Uterus (tissue), 4 donors: ENCODE measurements around the gene CHN2. TPM values are rescaled to one million over a fixed set of nuclear protein-coding genes. Genes with fewer than 3 reads are reported as not detected.

ENCODE experiments used
- DNase-seq, 2 donors: peaks; one replicate each; pipeline ENCODE4 v3.0.0-alpha.2; 2019 to 2020
- H3K27ac ChIP-seq, 2 donors: fragments of 200-600 bp; sonication (generic); 1 replicate in 1 of 2; 2 replicates in 1 of 2; pipeline ENCODE4 v1.5.1; 2016 to 2018
- H3K27me3 ChIP-seq, 2 donors: fragments of 200-600 bp; sonication (generic); one replicate each; pipeline ENCODE4 v1.5.1; 2018 to 2019; ENCODE audit warnings: control low read depth in 1 of 2
- H3K36me3 ChIP-seq, 2 donors: fragments of 200-600 bp; sonication (generic); one replicate each; pipeline ENCODE4 v1.5.1; 2019; ENCODE audit warnings: control low read depth in 1 of 2
- H3K4me1 ChIP-seq, 2 donors: fragments of 200-600 bp; sonication (generic); one replicate each; pipeline ENCODE4 v1.5.1; 2018 to 2019; ENCODE audit warnings: control low read depth in 1 of 2
- H3K4me3 ChIP-seq, 2 donors: fragments of 200-600 bp; sonication (generic); 1 replicate in 1 of 2; 2 replicates in 1 of 2; pipeline ENCODE4 v1.5.1; 2018 to 2019; ENCODE audit warnings: mild to moderate bottlenecking in 1 of 2
- H3K9me3 ChIP-seq, 2 donors: fragments of 200-600 bp; sonication (generic); one replicate each; pipeline ENCODE4 v1.5.1; 2019; ENCODE audit warnings: control low read depth in 1 of 2
- POLR2A ChIP-seq, 2 donors: fragments of 450-650 bp; IDR thresholded peaks; one replicate each; pipeline ENCODE4 v1.6.1; 2016; ENCODE audit warnings: antibody characterized with exemption in 2 of 2, mild to moderate bottlenecking in 1 of 2, moderate library complexity in 1 of 2
- intact Hi-C: fragments of 100-400 bp; cut with DNase I; formaldehyde crosslinking; loops from one replicate; pipeline ENCODE4 v1.15.1; 2023; ENCODE audit warnings: low total_unique reads
- total RNA-seq, 4 donors: library from RNA; depleted of rRNA in 3 of 4; stranded (reverse); fragments of >200 nt in 3 of 4; gene quantifications; one replicate each; pipeline versions ENCODE4 v1.1.0 to v1.2.4, GENCODE V29; 2014 to 2023
- TF ChIP-seq, protein P1 (sequence below), 4 experiments: fragments of 200-600 bp in 2 of 4; fragments of 450-650 bp in 2 of 4; sonication (generic) in 2 of 4; IDR thresholded peaks; one replicate each; pipeline ENCODE4 v1.5.1; 2016 to 2019; ENCODE audit warnings: antibody characterized with exemption in 4 of 4, mild to moderate bottlenecking in 2 of 4, moderate library complexity in 1 of 4
- donor health status: DM: yes; HTN: yes; CAD: no.

Gene CHN2
- total RNA-seq, 4 donors from 2014 or later: 9.8 to 22.9 (median 18.3) TPM

DNA sequence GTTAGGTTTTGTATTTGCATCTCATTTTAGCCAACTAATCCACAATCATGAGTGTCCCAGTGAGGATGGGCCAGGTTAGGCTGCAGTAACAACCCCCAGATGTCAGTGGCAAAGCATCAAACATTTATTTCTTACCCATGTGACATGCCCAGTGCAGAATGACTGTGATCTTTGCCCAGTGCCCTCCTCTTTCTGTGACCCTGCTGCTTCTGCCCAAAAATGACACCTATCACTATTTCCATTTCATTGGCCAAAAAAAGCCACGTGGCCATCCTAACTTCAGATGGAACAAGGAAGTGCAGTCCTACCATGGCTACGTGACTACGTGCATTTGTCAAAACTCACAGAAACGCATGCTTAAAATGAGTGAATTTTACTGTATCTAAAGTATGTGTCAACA is 259.9 kb downstream of the CHN2 start:
- intact Hi-C loops: no loop called here
- H3K27me3 ChIP-seq: no peaks in the 10 kb centered on the region
- no peak for TF ChIP-seq POLR2A (IDR thresholded peaks at IDR 0.05)
- TF ChIP-seq, protein P1, sequence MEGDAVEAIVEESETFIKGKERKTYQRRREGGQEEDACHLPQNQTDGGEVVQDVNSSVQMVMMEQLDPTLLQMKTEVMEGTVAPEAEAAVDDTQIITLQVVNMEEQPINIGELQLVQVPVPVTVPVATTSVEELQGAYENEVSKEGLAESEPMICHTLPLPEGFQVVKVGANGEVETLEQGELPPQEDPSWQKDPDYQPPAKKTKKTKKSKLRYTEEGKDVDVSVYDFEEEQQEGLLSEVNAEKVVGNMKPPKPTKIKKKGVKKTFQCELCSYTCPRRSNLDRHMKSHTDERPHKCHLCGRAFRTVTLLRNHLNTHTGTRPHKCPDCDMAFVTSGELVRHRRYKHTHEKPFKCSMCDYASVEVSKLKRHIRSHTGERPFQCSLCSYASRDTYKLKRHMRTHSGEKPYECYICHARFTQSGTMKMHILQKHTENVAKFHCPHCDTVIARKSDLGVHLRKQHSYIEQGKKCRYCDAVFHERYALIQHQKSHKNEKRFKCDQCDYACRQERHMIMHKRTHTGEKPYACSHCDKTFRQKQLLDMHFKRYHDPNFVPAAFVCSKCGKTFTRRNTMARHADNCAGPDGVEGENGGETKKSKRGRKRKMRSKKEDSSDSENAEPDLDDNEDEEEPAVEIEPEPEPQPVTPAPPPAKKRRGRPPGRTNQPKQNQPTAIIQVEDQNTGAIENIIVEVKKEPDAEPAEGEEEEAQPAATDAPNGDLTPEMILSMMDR (IDR thresholded peaks at IDR 0.05): no peak

DNA sequence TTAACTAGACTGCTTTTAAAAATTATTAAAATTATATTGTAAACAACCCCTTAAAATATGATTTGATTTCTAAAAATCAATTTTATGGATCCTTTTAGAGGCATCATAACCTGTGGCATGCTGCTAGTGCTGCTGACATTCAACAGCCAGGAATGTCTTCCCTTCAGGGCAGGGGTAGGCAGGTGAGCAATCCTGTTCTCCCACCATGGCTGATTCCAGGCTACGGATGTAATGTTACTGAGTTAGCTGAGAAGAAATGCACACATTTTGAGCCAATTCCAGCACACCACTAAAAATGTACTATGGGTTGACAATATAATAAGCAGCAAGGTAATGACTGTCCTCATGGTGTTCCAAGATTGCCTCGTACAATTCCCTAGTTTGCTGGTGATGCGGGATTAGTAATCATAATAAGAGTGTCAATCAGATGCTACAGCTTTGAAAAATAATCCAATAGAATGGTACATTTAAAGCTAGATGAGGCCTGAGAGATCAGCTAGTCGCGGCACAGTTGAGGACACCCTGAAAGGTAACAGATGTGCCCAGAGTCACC is 260.4 kb downstream of the CHN2 start:
- H3K4me3 ChIP-seq: no peak overlapping the region
- DNase-seq: no peak
- no peaks in the 10 kb centered on the region for H3K36me3 ChIP-seq
- no peaks in the 10 kb centered on the region for H3K9me3 ChIP-seq
- no peaks in the 10 kb centered on the region for H3K27me3 ChIP-seq
- no peaks in the 10 kb centered on the region for H3K4me1 ChIP-seq
- H3K27ac ChIP-seq: no peak overlapping the region
- TF ChIP-seq POLR2A (IDR thresholded peaks at IDR 0.05): no peak
- TF ChIP-seq, protein P1 (IDR thresholded peaks at IDR 0.05): no peak
- intact Hi-C loops: no loop called here

More for the DNA sequence above, 259.9 kb downstream of the CHN2 start:
- Histone ChIP-seq H3K36me3 (no peaks in the 10 kb centered on the region), H3K4me3 (no peak overlapping the region), H3K27ac (no peak overlapping the region), H3K4me1 (no peaks in the 10 kb centered on the region), H3K9me3 (no peaks in the 10 kb centered on the region)
- no peak for DNase-seq

GRCh38 chr7:29457141-29457561 is 262.6 kb downstream of the CHN2 start:
- intact Hi-C loops: no loop called here
- Histone ChIP-seq H3K9me3 (no peaks in the 10 kb centered on the region), H3K36me3 (no peaks in the 10 kb centered on the region), H3K27ac (no peak overlapping the region), H3K27me3 (no peaks in the 10 kb centered on the region), H3K4me3 (no peak overlapping the region), H3K4me1 (no peaks in the 10 kb centered on the region)
- no peak for DNase-seq
- TF ChIP-seq, protein P1 (IDR thresholded peaks at IDR 0.05): no peak
- TF ChIP-seq POLR2A (IDR thresholded peaks at IDR 0.05): no peak

GRCh38 chr7:29457565-29458011 is 263.0 kb downstream of the CHN2 start:
- peak in 1 of 2 donors; percentile 21 for DNase-seq
- TF ChIP-seq, protein P1 (IDR thresholded peaks at IDR 0.05): no peak
- TF ChIP-seq POLR2A (IDR thresholded peaks at IDR 0.05): no peak
- Histone ChIP-seq H3K27me3 (no peaks in the 10 kb centered on the region), H3K9me3 (no peaks in the 10 kb centered on the region), H3K4me3 (no peak overlapping the region), H3K4me1 (no peaks in the 10 kb centered on the region), H3K27ac (no peak overlapping the region), H3K36me3 (no peaks in the 10 kb centered on the region)
- intact Hi-C loops: no loop called here

DNA sequence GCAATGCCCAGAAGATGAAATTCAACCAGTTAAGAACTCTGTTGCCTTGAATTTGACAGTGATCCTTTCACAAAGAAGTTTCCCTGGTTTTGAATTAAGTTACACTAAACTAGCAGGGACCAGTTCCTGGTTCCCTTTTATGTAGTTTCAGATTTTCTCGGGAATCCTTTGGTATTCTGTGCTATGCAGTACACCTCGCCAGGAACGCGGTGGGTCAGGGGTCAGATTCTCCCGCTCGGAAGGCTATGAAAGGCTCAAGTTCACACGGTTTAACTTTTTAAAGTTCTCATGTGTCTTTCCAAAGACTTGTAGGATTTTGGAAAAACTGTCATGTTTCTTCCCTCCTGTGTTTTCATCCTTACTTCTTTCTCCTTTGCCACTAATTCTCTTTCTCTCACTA is 264.4 kb downstream of the CHN2 start:
- no peaks in the 10 kb centered on the region for H3K27me3 ChIP-seq
- no peak overlapping the region for H3K27ac ChIP-seq
- H3K4me1 ChIP-seq: no peaks in the 10 kb centered on the region
- TF ChIP-seq POLR2A (IDR thresholded peaks at IDR 0.05): no peak
- TF ChIP-seq, protein P1 (IDR thresholded peaks at IDR 0.05): no peak
- H3K4me3 ChIP-seq: no peak overlapping the region
- intact Hi-C loops: no loop called here
- no peaks in the 10 kb centered on the region for H3K36me3 ChIP-seq
- H3K9me3 ChIP-seq: no peaks in the 10 kb centered on the region
- DNase-seq: no peak
